Neural progenitor cell (in vitro differentiated cells): Measurements from ENCODE around the gene VIPR1. TPM values are rescaled to one million over a fixed set of nuclear protein-coding genes. Genes with fewer than 3 reads are reported as not detected.

ENCODE experiments used
- DNase-seq: peaks from one replicate; pipeline ENCODE4 v3.0.0-alpha.2; 2016; ENCODE audit warnings: low spot score
- H2AFZ ChIP-seq: fragments of 200-600 bp; sonication (generic); replicated peaks from 2 replicates; pipeline ENCODE4 v1.6.1; 2016; ENCODE audit warnings: antibody characterized with exemption
- H3F3A ChIP-seq: fragments of 200-600 bp; sonication (generic); 2 replicates; pipeline ENCODE4 v1.6.1; 2016; ENCODE audit warnings: antibody characterized with exemption, low read depth
- H3K27ac ChIP-seq: fragments of 200-600 bp; sonication (generic); 2 replicates; pipeline ENCODE4 v1.5.1; 2016; ENCODE audit warnings: mild to moderate bottlenecking
- H3K27me3 ChIP-seq: fragments of 200-600 bp; sonication (generic); 2 replicates; pipeline ENCODE4 v1.6.1; 2016; ENCODE audit warnings: mild to moderate bottlenecking, moderate library complexity
- H3K36me3 ChIP-seq: fragments of 200-600 bp; sonication (generic); 2 replicates; pipeline ENCODE4 v1.5.1; 2016
- H3K4me1 ChIP-seq: fragments of 200-600 bp; sonication (generic); 2 replicates; pipeline ENCODE4 v1.6.1; 2016; ENCODE audit warnings: mixed run types
- H3K4me2 ChIP-seq: fragments of 200-600 bp; sonication (generic); 2 replicates; pipeline ENCODE4 v1.6.1; 2016
- H3K4me3 ChIP-seq: fragments of 200-600 bp; sonication (generic); 2 replicates; pipeline ENCODE4 v1.5.1; 2016
- H3K79me2 ChIP-seq: fragments of 200-600 bp; sonication (generic); 2 replicates; pipeline ENCODE4 v1.6.1; 2016; ENCODE audit warnings: low read depth
- H3K9ac ChIP-seq: fragments of 200-600 bp; sonication (generic); 2 replicates; pipeline ENCODE4 v1.6.1; 2016
- H3K9me3 ChIP-seq: fragments of 200-600 bp; sonication (generic); 2 replicates; pipeline ENCODE4 v1.5.1; 2016; ENCODE audit warnings: low read depth
- H4K20me1 ChIP-seq: fragments of 200-600 bp; sonication (generic); 2 replicates; pipeline ENCODE4 v1.6.1; 2016; ENCODE audit warnings: low read depth
- H3K27ac Mint-ChIP-seq: 3 replicates; pipeline ENCODE4 v1.8.0; 2021; ENCODE audit warnings: mixed read lengths
- H3K27me3 Mint-ChIP-seq: 2 replicates; pipeline ENCODE4 v1.8.0; 2022; ENCODE audit warnings: low read depth, mild to moderate bottlenecking, inconsistent platforms, moderate library complexity, mixed read lengths; ENCODE audit not compliant: insufficient read depth
- H3K36me3 Mint-ChIP-seq: 3 replicates; pipeline ENCODE4 v1.8.0; 2021; ENCODE audit warnings: mixed read lengths
- H3K4me1 Mint-ChIP-seq: 3 replicates; pipeline ENCODE4 v1.8.0; 2021; ENCODE audit warnings: mixed read lengths
- H3K4me3 Mint-ChIP-seq: 3 replicates; pipeline ENCODE4 v1.8.0; 2021; ENCODE audit warnings: mild to moderate bottlenecking, moderate library complexity, mixed read lengths
- H3K9me3 Mint-ChIP-seq: 3 replicates; pipeline ENCODE4 v1.8.0; 2020; ENCODE audit warnings: mixed read lengths
- CTCF ChIP-seq: fragments of 200-600 bp; sonication (generic); IDR thresholded peaks from 2 replicates; pipeline ENCODE4 v1.5.1; 2017; ENCODE audit warnings: antibody characterized with exemption, mild to moderate bottlenecking
- EZH2 ChIP-seq: fragments of 200-600 bp; sonication (generic); IDR thresholded peaks from 2 replicates; pipeline ENCODE4 v1.6.1; 2017; ENCODE audit warnings: antibody characterized with exemption, mild to moderate bottlenecking, moderate library complexity
- EZH2phosphoT487 ChIP-seq: fragments of 200-600 bp; sonication (generic); IDR thresholded peaks from 2 replicates; pipeline ENCODE4 v1.6.1; 2017; ENCODE audit warnings: antibody characterized with exemption
- total RNA-seq: library from RNA; depleted of rRNA; stranded (reverse); fragments of >200 nt; gene quantifications from 2 replicates; pipeline ENCODE4 v1.2.3, GENCODE V29; 2015; ENCODE audit warnings: low replicate concordance

Gene VIPR1
- total RNA-seq, 1 donor from 2014 or later = 1.4 TPM

GRCh38 chr3:42500091-42500490 lies 2.4 kb upstream of the VIPR1 start:
- TF ChIP-seq CTCF (no peak), EZH2 (no peak), EZH2phosphoT487 (no peak)
- Mint-ChIP-seq H3K27ac (no peak overlapping the region), H3K4me3 (peak overlapping the region; percentile 85), H3K4me1 (peaks cover 27% of the 10 kb centered on the region), H3K36me3 (no peaks in the 10 kb centered on the region), H3K9me3 (peaks cover 2% of the 10 kb centered on the region), H3K27me3 (peaks cover 57% of the 10 kb centered on the region)
- no peak for DNase-seq
- H3K4me3 ChIP-seq = no peak overlapping the region
- peaks cover 70% of the 10 kb centered on the region for H3K27me3 ChIP-seq
- H2AFZ ChIP-seq = no peak overlapping the region
- H3K9me3 ChIP-seq = no peaks in the 10 kb centered on the region
- H3K4me2 ChIP-seq = no peak overlapping the region
- H3K27ac ChIP-seq = no peak overlapping the region
- H3F3A ChIP-seq = peaks cover 6% of the 10 kb centered on the region
- peaks cover 9% of the 10 kb centered on the region for H3K4me1 ChIP-seq
- H3K36me3 ChIP-seq = no peaks in the 10 kb centered on the region
- H3K9ac ChIP-seq = no peak overlapping the region
- H3K79me2 ChIP-seq = no peaks in the 10 kb centered on the region
- H4K20me1 ChIP-seq = peaks cover 4% of the 10 kb centered on the region

DNA sequence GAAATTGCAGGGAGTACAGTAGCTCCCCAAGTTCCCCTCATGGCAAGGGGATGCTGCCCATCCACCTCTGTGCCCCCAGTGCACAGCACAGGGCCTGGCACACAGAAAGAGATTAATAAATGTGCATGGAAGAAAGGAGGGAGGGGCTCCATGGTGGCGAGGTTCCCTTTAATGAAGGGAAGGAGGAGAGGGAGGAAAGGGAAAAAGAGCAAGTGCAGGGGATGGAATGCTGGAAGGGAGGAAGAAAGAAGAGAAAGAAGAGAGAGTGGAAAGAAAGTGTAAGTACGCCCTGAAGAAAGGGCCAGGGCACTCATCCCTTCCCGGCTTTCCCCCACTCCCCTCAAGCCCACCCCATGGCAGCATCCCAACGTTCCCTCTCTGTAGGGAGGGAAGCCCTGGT lies 1.5 kb upstream of the VIPR1 start:
- Histone ChIP-seq H3K36me3 (no peaks in the 10 kb centered on the region), H3K4me2 (peak overlapping the region; percentile 96), H2AFZ (peak overlapping the region; percentile 95), H3K9me3 (no peaks in the 10 kb centered on the region), H3F3A (peaks cover 6% of the 10 kb centered on the region), H3K4me3 (peak overlapping the region; percentile 74), H3K27ac (no peak overlapping the region), H3K79me2 (no peaks in the 10 kb centered on the region), H3K27me3 (peaks cover 70% of the 10 kb centered on the region), H3K4me1 (peaks cover 9% of the 10 kb centered on the region), H3K9ac (no peak overlapping the region), H4K20me1 (peaks cover 4% of the 10 kb centered on the region)
- Mint-ChIP-seq H3K27me3 (peaks cover 57% of the 10 kb centered on the region), H3K27ac (no peak overlapping the region), H3K9me3 (peaks cover 2% of the 10 kb centered on the region), H3K4me3 (peak overlapping the region; percentile 85), H3K4me1 (peaks cover 27% of the 10 kb centered on the region), H3K36me3 (no peaks in the 10 kb centered on the region)
- no peak for TF ChIP-seq CTCF
- no peak for TF ChIP-seq EZH2
- no peak for TF ChIP-seq EZH2phosphoT487
- DNase-seq = no peak

- H3K9me3 Mint-ChIP-seq = peaks cover 2% of the 10 kb centered on the region
- H3K4me1 ChIP-seq = peaks cover 9% of the 10 kb centered on the region
Measured at GRCh38 chr3:42501321-42501680, 1.1 kb upstream of the VIPR1 start.

More at GRCh38 chr3:42501321-42501680, 1.1 kb upstream of the VIPR1 start:
- peak overlapping the region; percentile 96 for H3K4me2 ChIP-seq
- no peak overlapping the region for H3K9ac ChIP-seq
- peak overlapping the region; percentile 95 for H2AFZ ChIP-seq
- H3K36me3 Mint-ChIP-seq = no peaks in the 10 kb centered on the region
- no peak overlapping the region for H3K27ac Mint-ChIP-seq
- peaks cover 4% of the 10 kb centered on the region for H4K20me1 ChIP-seq
- H3K27me3 Mint-ChIP-seq = peaks cover 57% of the 10 kb centered on the region
- H3K27me3 ChIP-seq = peaks cover 70% of the 10 kb centered on the region
- no peak for TF ChIP-seq CTCF
- TF ChIP-seq EZH2phosphoT487 = peak; percentile 78
- TF ChIP-seq EZH2 = no peak
- H3K36me3 ChIP-seq = no peaks in the 10 kb centered on the region
- H3F3A ChIP-seq = peaks cover 6% of the 10 kb centered on the region
- peak overlapping the region; percentile 85 for H3K4me3 Mint-ChIP-seq
- no peak overlapping the region for H3K27ac ChIP-seq
- H3K79me2 ChIP-seq = no peaks in the 10 kb centered on the region
- H3K4me1 Mint-ChIP-seq = peaks cover 27% of the 10 kb centered on the region
- DNase-seq = peak; percentile 64
- peak overlapping the region; percentile 74 for H3K4me3 ChIP-seq
- no peaks in the 10 kb centered on the region for H3K9me3 ChIP-seq
